Mesenchymal stem cell (in vitro differentiated cells and primary cell): ENCODE measurements around the gene OXSR1.

ENCODE experiments used
- DNase-seq: peaks from one replicate; pipeline ENCODE4 v3.0.0-alpha.2; 2013
- H2AFZ ChIP-seq: one replicate; pipeline ENCODE4 v1.6.1; 2013; ENCODE audit warnings: low read depth, mild to moderate bottlenecking, control low read depth, inconsistent platforms, low read length, moderate library complexity
- H2AK5ac ChIP-seq: 2 replicates; pipeline ENCODE4 v1.6.1; 2013; ENCODE audit warnings: low read length, moderate library complexity, mild to moderate bottlenecking, inconsistent platforms; ENCODE audit not compliant: severe bottlenecking
- H2BK120ac ChIP-seq: one replicate; pipeline ENCODE4 v1.6.1; 2013; ENCODE audit warnings: low read depth, mild to moderate bottlenecking, inconsistent platforms, low read length, moderate library complexity
- H2BK12ac ChIP-seq, 2 experiments: one replicate each; pipeline ENCODE4 v1.6.1; 2013; ENCODE audit warnings: inconsistent platforms in 2 of 2, low read length in 2 of 2, mild to moderate bottlenecking in 2 of 2, moderate library complexity in 2 of 2, control low read depth in 1 of 2
- H2BK15ac ChIP-seq: one replicate; pipeline ENCODE4 v1.6.1; 2013; ENCODE audit warnings: mild to moderate bottlenecking, low read depth, inconsistent platforms; ENCODE audit not compliant: poor library complexity, severe bottlenecking
- H2BK5ac ChIP-seq: 2 replicates; pipeline ENCODE4 v1.6.1; 2013; ENCODE audit warnings: low read depth, mild to moderate bottlenecking, low read length, control low read depth, inconsistent platforms; ENCODE audit not compliant: poor library complexity, severe bottlenecking
- H3K14ac ChIP-seq, 2 experiments: one replicate each; pipeline ENCODE4 v1.6.1; 2013; ENCODE audit warnings: inconsistent platforms in 2 of 2, low read length in 2 of 2, control low read depth in 1 of 2, mild to moderate bottlenecking in 1 of 2, moderate library complexity in 1 of 2
- H3K18ac ChIP-seq, 2 experiments: one replicate each; pipeline ENCODE4 v1.6.1; 2013; ENCODE audit warnings: inconsistent platforms in 2 of 2, low read length in 2 of 2, control low read depth in 1 of 2, low read depth in 1 of 2, mild to moderate bottlenecking in 1 of 2
- H3K23ac ChIP-seq, 2 experiments: one replicate each; pipeline ENCODE4 v1.6.1; 2013; ENCODE audit warnings: inconsistent platforms in 2 of 2, low read length in 2 of 2, mild to moderate bottlenecking in 2 of 2, moderate library complexity in 2 of 2, control low read depth in 1 of 2
- H3K27ac ChIP-seq: 2 replicates; pipeline ENCODE4 v1.5.1; 2013; ENCODE audit warnings: mild to moderate bottlenecking, moderate library complexity, low read length, control low read depth, inconsistent platforms; ENCODE audit not compliant: poor library complexity, severe bottlenecking
- H3K27me3 ChIP-seq, 2 experiments: 2 replicates each; pipeline versions ENCODE4 v1.6.1 to v1.7.0; 2013; ENCODE audit warnings: low read length in 2 of 2, mild to moderate bottlenecking in 2 of 2, moderate library complexity in 2 of 2, control low read depth in 1 of 2, inconsistent platforms in 1 of 2; ENCODE audit not compliant: control insufficient read depth in 1 of 2, insufficient read depth in 1 of 2
- H3K36me3 ChIP-seq, 2 experiments: 2 replicates each; pipeline versions ENCODE4 v1.6.1 to v1.7.0; 2013; ENCODE audit warnings: low read length in 2 of 2, control low read depth in 1 of 2, inconsistent platforms in 1 of 2, low read depth in 1 of 2, mild to moderate bottlenecking in 1 of 2; ENCODE audit not compliant: insufficient read depth in 2 of 2, control insufficient read depth in 1 of 2
- H3K4ac ChIP-seq, 2 experiments: one replicate each; pipeline ENCODE4 v1.6.1; 2013; ENCODE audit warnings: inconsistent platforms in 2 of 2, low read length in 2 of 2, mild to moderate bottlenecking in 2 of 2, moderate library complexity in 2 of 2, control low read depth in 1 of 2, low read depth in 1 of 2
- H3K4me1 ChIP-seq: 2 replicates; pipeline ENCODE4 v1.6.1; 2013; ENCODE audit warnings: low read depth, low read length, control low read depth; ENCODE audit not compliant: control insufficient read depth, insufficient read depth
- H3K4me2 ChIP-seq: 2 replicates; pipeline ENCODE4 v1.6.1; 2013; ENCODE audit warnings: low read length, mild to moderate bottlenecking, inconsistent platforms; ENCODE audit not compliant: poor library complexity, severe bottlenecking
- H3K4me3 ChIP-seq, 2 experiments: 2 replicates each; pipeline versions ENCODE4 v1.5.1 to v1.7.0; 2013; ENCODE audit warnings: low read length in 2 of 2, mild to moderate bottlenecking in 2 of 2, control low read depth in 1 of 2, low read depth in 1 of 2; ENCODE audit not compliant: insufficient read depth in 1 of 2
- H3K79me1 ChIP-seq: replicated peaks from 2 replicates; pipeline ENCODE4 v1.6.1; 2013; ENCODE audit warnings: mild to moderate bottlenecking, control low read depth, low read length, inconsistent platforms; ENCODE audit not compliant: poor library complexity, severe bottlenecking
- H3K9ac ChIP-seq: 2 replicates; pipeline ENCODE4 v1.7.0; 2013; ENCODE audit warnings: mild to moderate bottlenecking, low read length, moderate library complexity
- H3K9me3 ChIP-seq: 2 replicates; pipeline ENCODE4 v1.7.0; 2013; ENCODE audit warnings: mild to moderate bottlenecking, low read length; ENCODE audit not compliant: control insufficient read depth
- H4K8ac ChIP-seq: one replicate; pipeline ENCODE4 v1.6.1; 2013; ENCODE audit warnings: inconsistent platforms, mild to moderate bottlenecking, low read length, moderate library complexity
- H4K91ac ChIP-seq: one replicate; pipeline ENCODE4 v1.6.1; 2013; ENCODE audit warnings: mild to moderate bottlenecking, low read length, inconsistent platforms
- WGBS: methylation state at CpG from one replicate; pipeline ENCODE4 v1.1.7; 2013; ENCODE audit warnings: mixed read lengths; 5-methylcytosine and 5-hydroxymethylcytosine counted together

OXSR1 gene

GRCh38 chr3:38152609-38153008, 12.7 kb upstream of the OXSR1 start:
- H2BK120ac ChIP-seq, result no peak overlapping the region
- no peak overlapping the region for H3K4me3 ChIP-seq
- 78% methylated on average over 2 of the region's 2 CpGs for WGBS
- H3K36me3 ChIP-seq, result no peaks in the 10 kb centered on the region
- H4K91ac ChIP-seq, result peak overlapping the region; percentile 63
- no peaks in the 10 kb centered on the region for H3K79me1 ChIP-seq
- no peak overlapping the region for H2AK5ac ChIP-seq
- no peak overlapping the region for H3K27ac ChIP-seq
- H3K4me2 ChIP-seq, result no peak overlapping the region
- H2BK15ac ChIP-seq, result no peak overlapping the region
- H3K4me1 ChIP-seq, result no peaks in the 10 kb centered on the region
- no peak overlapping the region for H3K14ac ChIP-seq
- no peak overlapping the region for H3K4ac ChIP-seq
- H4K8ac ChIP-seq, result peak overlapping the region; percentile 38
- H2BK5ac ChIP-seq, result no peak overlapping the region
- H3K9ac ChIP-seq, result no peak overlapping the region
- DNase-seq, result no peak
- no peak overlapping the region for H2AFZ ChIP-seq
- H2BK12ac ChIP-seq, result no peak overlapping the region
- no peaks in the 10 kb centered on the region for H3K9me3 ChIP-seq
- H3K23ac ChIP-seq, result peak overlapping the region in 1 of 2 experiments; percentile 72
- no peaks in the 10 kb centered on the region for H3K27me3 ChIP-seq
- no peak overlapping the region for H3K18ac ChIP-seq

DNA sequence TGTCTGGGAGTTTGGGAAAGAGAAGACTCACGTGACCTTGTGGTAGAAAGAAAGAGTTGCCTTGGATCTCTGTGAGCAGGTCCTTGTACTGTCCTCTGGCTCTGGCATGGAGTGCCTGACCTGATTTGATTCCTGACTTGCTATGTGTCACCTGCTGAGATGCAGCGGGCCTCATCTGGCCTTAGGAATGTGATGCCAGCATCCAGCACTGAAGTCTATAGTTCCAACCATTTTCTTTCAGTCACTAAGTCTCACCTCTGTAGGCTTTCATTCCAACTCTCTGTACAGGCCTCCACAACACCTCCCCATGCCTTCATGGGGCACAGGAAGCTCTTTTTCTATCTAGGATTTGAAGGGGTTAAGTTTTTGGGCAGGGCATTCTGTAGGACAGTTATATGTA, 12.1 kb upstream of the OXSR1 start:
- Histone ChIP-seq H3K4me3 (no peak overlapping the region), H4K8ac (no peak overlapping the region), H2BK120ac (no peak overlapping the region), H3K18ac (no peak overlapping the region), H3K4me1 (no peaks in the 10 kb centered on the region), H3K9ac (no peak overlapping the region), H3K23ac (no peak overlapping the region), H3K4me2 (no peak overlapping the region), H2AFZ (no peak overlapping the region), H2AK5ac (no peak overlapping the region), H3K9me3 (no peaks in the 10 kb centered on the region), H3K4ac (no peak overlapping the region), H4K91ac (no peak overlapping the region), H2BK15ac (no peak overlapping the region), H3K36me3 (no peaks in the 10 kb centered on the region), H2BK5ac (no peak overlapping the region), H2BK12ac (no peak overlapping the region), H3K79me1 (no peaks in the 10 kb centered on the region), H3K27me3 (no peaks in the 10 kb centered on the region), H3K27ac (no peak overlapping the region), H3K14ac (no peak overlapping the region)
- 95% methylated on average over 2 of the region's 2 CpGs for WGBS
- DNase-seq, result no peak

GRCh38 chr3:38154033-38154494, 11.3 kb upstream of the OXSR1 start:
- Histone ChIP-seq H3K79me1 (no peaks in the 10 kb centered on the region), H4K91ac (no peak overlapping the region), H3K36me3 (no peaks in the 10 kb centered on the region), H3K9me3 (no peaks in the 10 kb centered on the region), H3K14ac (no peak overlapping the region), H2AFZ (no peak overlapping the region), H3K18ac (no peak overlapping the region), H2BK120ac (no peak overlapping the region), H2BK12ac (no peak overlapping the region), H3K23ac (no peak overlapping the region), H2BK5ac (no peak overlapping the region), H2AK5ac (no peak overlapping the region), H3K4me2 (no peak overlapping the region), H3K9ac (peak overlapping the region; percentile 65), H2BK15ac (no peak overlapping the region), H3K4me3 (no peak overlapping the region), H3K4ac (no peak overlapping the region), H4K8ac (no peak overlapping the region), H3K27ac (no peak overlapping the region), H3K27me3 (no peaks in the 10 kb centered on the region), H3K4me1 (no peaks in the 10 kb centered on the region)
- peak; percentile 75 for DNase-seq
- 89% methylated on average over 2 of the region's 2 CpGs for WGBS

GRCh38 chr3:38154625-38155255, 10.6 kb upstream of the OXSR1 start:
- Histone ChIP-seq H2BK12ac (no peak overlapping the region), H3K4ac (no peak overlapping the region), H3K14ac (no peak overlapping the region), H4K91ac (no peak overlapping the region), H2BK15ac (no peak overlapping the region), H3K23ac (peak overlapping the region in 1 of 2 experiments; percentile 63), H3K27me3 (no peaks in the 10 kb centered on the region), H2AK5ac (no peak overlapping the region), H3K18ac (no peak overlapping the region), H3K36me3 (no peaks in the 10 kb centered on the region), H2BK5ac (no peak overlapping the region), H3K9ac (peak overlapping the region; percentile 65), H3K79me1 (no peaks in the 10 kb centered on the region), H2AFZ (no peak overlapping the region), H3K27ac (no peak overlapping the region), H3K4me2 (no peak overlapping the region), H3K9me3 (no peaks in the 10 kb centered on the region), H3K4me1 (no peaks in the 10 kb centered on the region), H2BK120ac (no peak overlapping the region), H4K8ac (no peak overlapping the region), H3K4me3 (no peak overlapping the region)
- DNase-seq, result no peak
- WGBS, result 46% methylated on average over 2 of the region's 2 CpGs
